HFFc6 (cell line): ENCODE results near the gene TMEM59L. TPM values are rescaled to one million over a fixed set of nuclear protein-coding genes. Genes with fewer than 3 reads are reported as not detected.
A peak's percentile ranks its signal among the peaks of the same experiment; 100 is the strongest.

Experiments
- DNase-seq: peaks from one replicate; pipeline ENCODE4 v3.0.0-alpha.2; 2018
- H3K27ac Mint-ChIP-seq: 2 replicates; pipeline ENCODE4 v1.8.0; 2020; ENCODE audit warnings: mild to moderate bottlenecking, mixed read lengths
- H3K27me3 Mint-ChIP-seq: 2 replicates; pipeline ENCODE4 v1.8.0; 2021; ENCODE audit warnings: mild to moderate bottlenecking, moderate library complexity, mixed read lengths; ENCODE audit not compliant: insufficient read depth
- H3K36me3 Mint-ChIP-seq: 2 replicates; pipeline ENCODE4 v1.8.0; 2021; ENCODE audit warnings: low read depth, mixed read lengths
- H3K4me1 Mint-ChIP-seq: 2 replicates; pipeline ENCODE4 v1.8.0; 2020; ENCODE audit warnings: low read depth, mixed read lengths
- H3K4me3 Mint-ChIP-seq: 2 replicates; pipeline ENCODE4 v1.8.0; 2020; ENCODE audit warnings: mild to moderate bottlenecking, moderate library complexity, mixed read lengths
- H3K9me3 Mint-ChIP-seq: 2 replicates; pipeline ENCODE4 v1.8.0; 2020; ENCODE audit warnings: mild to moderate bottlenecking, mixed read lengths
- CTCF ChIP-seq: fragments of 200-600 bp; sonication (generic); IDR thresholded peaks from 2 replicates; pipeline ENCODE4 v1.5.0; 2021; ENCODE audit warnings: antibody characterized with exemption, mild to moderate bottlenecking
- total RNA-seq, 6 experiments: library from RNA; stranded (reverse); fragmentation: NEBNext Ultra II Directional; extraction: Animal tissue kit (Norgen Biotek cat#: 25700); gene quantifications; 2 replicates in 1 of 6; 3 replicates in 5 of 6; pipeline ENCODE4 v1.2.3, GENCODE V29; 2021

The TMEM59L gene
- total RNA-seq, 6 experiments from 2014 or later: 1.7 to 4.3 (median 3.2) TPM

DNA sequence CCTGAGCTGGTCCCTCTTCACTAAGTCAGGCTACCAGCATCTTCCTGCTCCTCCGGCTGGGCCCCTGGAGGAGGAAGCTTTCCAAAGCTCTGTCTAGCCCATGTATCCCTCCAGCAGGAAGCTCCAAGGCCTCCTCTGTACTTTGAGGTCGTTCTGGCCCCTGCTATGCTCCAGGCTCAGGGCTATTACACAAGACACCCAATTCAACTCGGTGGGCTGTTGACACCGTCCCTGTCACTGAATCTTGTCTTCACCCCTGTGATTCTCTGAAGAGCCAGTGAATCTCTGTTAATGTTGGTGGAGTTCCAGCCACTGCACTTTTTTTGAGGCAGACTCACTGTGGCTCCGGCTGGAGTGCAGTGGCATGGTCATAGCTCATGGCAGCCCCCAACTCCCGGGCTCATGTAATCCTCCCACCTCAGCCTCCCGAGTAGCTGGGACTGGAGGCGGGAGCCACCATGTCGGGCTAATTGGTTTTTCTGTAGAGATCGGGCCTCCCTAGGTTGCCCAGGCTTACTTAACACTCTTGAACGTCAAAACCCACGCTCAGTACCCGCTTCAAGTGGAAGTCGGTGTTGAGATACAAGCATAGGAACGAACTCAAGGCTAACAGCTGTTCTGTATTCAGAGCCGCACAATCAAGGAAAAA, 24.6 kb upstream of the TMEM59L start:
- Mint-ChIP-seq H3K4me1 (peaks cover 17% of the 10 kb centered on the region), H3K36me3 (peaks cover 8% of the 10 kb centered on the region; the same call in 1 of the 2 replicates), H3K4me3 (peak overlapping the region; percentile 85), H3K27me3 (no peaks in the 10 kb centered on the region; the same call in 1 of the 2 replicates), H3K9me3 (no peaks in the 10 kb centered on the region), H3K27ac (peak overlapping the region; percentile 68)
- no peak for DNase-seq
- TF ChIP-seq CTCF: no peak

- TF ChIP-seq CTCF: peak; percentile 95
- Mint-ChIP-seq H3K36me3 (peaks cover 8% of the 10 kb centered on the region; the same call in 1 of the 2 replicates), H3K27me3 (no peaks in the 10 kb centered on the region; the same call in 1 of the 2 replicates), H3K27ac (peak within 1 kb of the TSS; percentile 84), H3K9me3 (no peaks in the 10 kb centered on the region), H3K4me1 (peaks cover 22% of the 10 kb centered on the region), H3K4me3 (peak within 1 kb of the TSS; percentile 85)
- peak; percentile 52 for DNase-seq
Observed at GRCh38 chr19:18588611-18589379, 23.9 kb upstream of the TMEM59L start, which contains the start of gene REX1BD. Gene REX1BD (plus strand): TSS chr19:18588798. CDS start chr19:18588802, 4 bp downstream.

DNA sequence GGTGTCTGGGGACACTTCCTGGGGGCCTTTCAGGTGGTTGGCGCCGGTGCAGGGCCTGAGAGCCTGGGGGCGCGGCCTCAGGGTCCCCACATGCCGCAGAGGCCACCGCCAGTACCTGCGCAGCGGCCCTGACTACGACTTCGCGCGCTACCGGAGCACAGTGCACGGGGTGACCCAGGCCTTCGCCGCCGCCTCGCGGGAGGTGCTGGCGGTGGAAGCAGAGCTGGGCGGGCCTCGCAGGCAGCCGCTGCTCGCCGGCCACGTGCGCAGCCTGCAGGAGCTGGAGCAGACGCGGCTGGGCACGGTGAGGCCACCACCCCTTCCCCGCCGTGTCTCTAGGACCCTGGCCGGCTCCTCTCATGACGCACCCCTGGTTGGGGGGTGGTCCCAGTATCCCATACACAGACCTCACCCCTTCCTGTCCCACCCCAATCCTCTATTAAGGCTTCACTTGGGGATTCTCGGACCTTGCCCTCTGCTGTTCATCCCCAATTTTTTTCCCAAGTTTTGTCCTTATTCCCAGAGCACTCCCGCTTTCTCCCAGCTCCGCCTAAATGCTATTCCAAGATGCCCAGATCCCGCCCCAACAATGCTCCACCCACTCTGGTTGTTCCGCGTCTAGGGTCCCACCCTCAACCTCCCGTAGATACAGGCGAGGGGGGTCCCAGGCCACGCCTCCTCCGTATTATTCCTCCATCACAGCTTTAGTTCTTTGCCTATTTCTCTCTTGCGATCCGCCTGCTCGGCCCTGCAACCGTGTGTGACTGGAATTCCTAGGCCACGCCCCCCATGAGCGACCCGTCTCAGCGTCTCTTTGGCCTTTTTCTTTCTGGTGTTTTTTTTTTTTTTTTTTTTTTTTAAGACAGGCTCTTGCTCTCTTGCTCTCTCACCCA, 23.0 kb upstream of the TMEM59L start:
- Mint-ChIP-seq H3K4me1 (peaks cover 25% of the 10 kb centered on the region), H3K27ac (peak overlapping the region; percentile 84), H3K9me3 (no peaks in the 10 kb centered on the region), H3K4me3 (peak overlapping the region; percentile 85), H3K27me3 (no peaks in the 10 kb centered on the region; the same call in 1 of the 2 replicates), H3K36me3 (peaks cover 8% of the 10 kb centered on the region; the same call in 1 of the 2 replicates)
- no peak; the same call in 1 of the 2 replicates for TF ChIP-seq CTCF
- peak; percentile 54 for DNase-seq

GRCh38 chr19:18590273-18591272, 22.1 kb upstream of the TMEM59L start:
- no peak for DNase-seq
- H3K9me3 Mint-ChIP-seq: no peaks in the 10 kb centered on the region
- peaks cover 28% of the 10 kb centered on the region for H3K4me1 Mint-ChIP-seq
- peak; percentile 44 for TF ChIP-seq CTCF
- no peaks in the 10 kb centered on the region for H3K27me3 Mint-ChIP-seq
- peak overlapping the region; percentile 85; the same call in 1 of the 2 replicates for H3K4me3 Mint-ChIP-seq
- peaks cover 8% of the 10 kb centered on the region; the same call in 1 of the 2 replicates for H3K36me3 Mint-ChIP-seq
- H3K27ac Mint-ChIP-seq: no peak overlapping the region; the same call in 1 of the 2 replicates
